ENCODE measurements around the gene ANXA1. TPM values are rescaled to one million over a fixed set of nuclear protein-coding genes. Genes with fewer than 3 reads are reported as not detected.
A peak's percentile ranks its signal among the peaks of the same experiment; 100 is the strongest.
"Not testable (repeated sequence)": the region's sequence is repeated elsewhere in the genome, so short reads cannot be mapped to it uniquely, and the experiment has no call there.

ANXA1 gene, protein sequence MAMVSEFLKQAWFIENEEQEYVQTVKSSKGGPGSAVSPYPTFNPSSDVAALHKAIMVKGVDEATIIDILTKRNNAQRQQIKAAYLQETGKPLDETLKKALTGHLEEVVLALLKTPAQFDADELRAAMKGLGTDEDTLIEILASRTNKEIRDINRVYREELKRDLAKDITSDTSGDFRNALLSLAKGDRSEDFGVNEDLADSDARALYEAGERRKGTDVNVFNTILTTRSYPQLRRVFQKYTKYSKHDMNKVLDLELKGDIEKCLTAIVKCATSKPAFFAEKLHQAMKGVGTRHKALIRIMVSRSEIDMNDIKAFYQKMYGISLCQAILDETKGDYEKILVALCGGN
- total RNA-seq = 28.6 and 32.2 TPM in 2 replicates

DNA sequence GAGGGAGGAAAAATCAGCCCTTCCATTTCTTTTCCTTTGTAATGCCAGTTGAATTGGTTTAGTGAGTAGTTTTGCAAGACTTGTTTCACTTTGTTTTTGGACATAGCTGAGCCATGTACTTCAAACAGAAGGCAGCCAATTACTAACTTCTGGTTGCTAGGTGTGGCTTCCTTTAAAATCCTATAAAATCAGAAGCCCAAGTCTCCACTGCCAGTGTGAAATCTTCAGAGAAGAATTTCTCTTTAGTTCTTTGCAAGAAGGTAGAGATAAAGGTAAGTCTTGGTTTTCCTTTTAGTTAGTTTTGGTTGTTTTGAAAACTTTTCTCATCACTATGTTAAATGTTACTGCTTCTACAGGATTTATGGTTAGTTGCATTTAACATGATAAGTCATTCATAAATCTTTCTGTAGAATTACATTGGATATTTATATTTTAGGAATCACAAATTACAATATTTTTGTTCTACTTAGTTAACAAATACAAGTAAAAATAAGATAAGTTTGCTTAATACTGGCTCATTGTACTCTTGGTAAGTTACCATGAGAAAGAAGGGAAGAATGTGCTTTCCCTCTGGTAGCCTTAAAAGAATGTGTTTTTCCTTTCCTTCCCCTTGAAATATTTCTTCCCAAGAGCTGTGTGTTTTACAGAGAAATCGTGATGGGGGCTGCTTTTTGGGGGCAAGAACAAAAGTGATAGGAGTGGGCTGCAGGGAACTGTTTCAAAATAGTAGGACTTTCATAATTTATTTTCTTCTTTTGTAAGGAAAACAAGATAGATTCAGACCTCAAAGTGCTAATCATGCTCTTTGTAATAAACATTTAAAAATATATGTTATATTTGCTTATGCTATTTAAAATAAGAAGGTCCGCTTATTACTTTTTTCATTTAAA is at the start of gene ANXA1:
TSS of gene ANXA1 (plus strand) at position 213 of the 890 bp plus-strand sequence. CDS start 6,671 bp downstream, outside the sequence.
- intact Hi-C loops (cut with micrococcal nuclease) = loop anchor here (10.0 kb wide), 3 partner anchors 627 to 1297 kb away; partner anchors contain the start of gene TMC1
- Mint-ChIP-seq H3K9me3 (no peaks in the 10 kb centered on the region), H3K4me1 (ENCODE audit: low read depth) (peaks cover 71% of the 10 kb centered on the region)

DNA sequence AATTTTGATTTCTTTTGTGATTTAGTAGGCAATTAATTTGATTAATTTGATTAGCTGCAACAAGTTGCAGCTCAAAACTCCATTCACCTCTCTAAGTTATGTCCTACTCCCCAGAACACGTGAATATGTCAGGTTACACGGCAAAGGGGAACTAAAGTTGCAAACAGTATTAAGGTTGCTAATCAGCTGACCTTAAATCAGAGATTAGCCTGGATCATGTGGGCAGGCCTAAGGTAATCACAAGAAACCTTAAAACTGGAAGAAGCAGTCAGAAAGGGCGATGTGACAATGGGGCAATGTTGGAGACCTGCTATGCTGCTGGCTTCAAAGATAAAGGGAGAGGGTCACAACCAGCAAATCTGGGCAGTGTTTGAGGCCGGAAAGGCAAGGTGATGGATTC is 47.3 kb upstream of the ANXA1 start:
- DNase-seq (ENCODE audit: low spot score) = no peak
- Mint-ChIP-seq H3K4me1 (ENCODE audit: low read depth) (peaks cover 2% of the 10 kb centered on the region), H3K36me3 (ENCODE audit: low read depth) (no peaks in the 10 kb centered on the region), H3K27me3 (ENCODE audit: low read depth) (peaks cover 25% of the 10 kb centered on the region), H3K9me3 (no peaks in the 10 kb centered on the region), H3K27ac (no peak overlapping the region), H3K4me3 (ENCODE audit: low read depth) (no peak overlapping the region)
- intact Hi-C loops (cut with micrococcal nuclease) = loop anchor here (10.0 kb wide), 1 partner anchor 310 kb away; no protein-coding TSS in a partner anchor

More for the DNA sequence above, at the start of gene ANXA1:
- Mint-ChIP-seq H3K4me3 (ENCODE audit: low read depth) (peak within 1 kb of the TSS; percentile 84), H3K27ac (peak within 1 kb of the TSS; percentile 87), H3K36me3 (ENCODE audit: low read depth) (peaks cover 14% of the 10 kb centered on the region), H3K27me3 (ENCODE audit: low read depth) (no peaks in the 10 kb centered on the region)
- DNase-seq (ENCODE audit: low spot score) = no peak

DNA sequence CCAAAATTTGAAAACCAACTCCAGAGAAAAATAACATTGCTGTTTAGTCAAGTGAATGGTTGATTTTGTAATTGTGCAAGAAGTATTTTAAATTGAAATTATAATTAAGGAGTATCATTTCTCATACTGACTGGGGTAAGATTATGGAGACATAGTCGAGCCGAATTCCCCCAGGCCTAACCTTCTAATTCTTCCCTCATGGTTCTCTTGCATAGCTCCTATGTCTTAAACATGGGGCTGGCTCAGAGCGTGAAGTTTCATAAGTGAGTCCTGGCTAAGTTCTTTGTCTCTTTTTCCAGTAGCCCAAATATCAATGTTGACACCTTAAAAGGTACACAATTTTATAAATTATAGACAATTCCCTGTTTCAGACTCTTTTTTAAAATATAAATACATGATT is 46.7 kb upstream of the ANXA1 start:
- intact Hi-C loops (cut with micrococcal nuclease) = loop anchor here (10.0 kb wide), 1 partner anchor 310 kb away; no protein-coding TSS in a partner anchor

DNA sequence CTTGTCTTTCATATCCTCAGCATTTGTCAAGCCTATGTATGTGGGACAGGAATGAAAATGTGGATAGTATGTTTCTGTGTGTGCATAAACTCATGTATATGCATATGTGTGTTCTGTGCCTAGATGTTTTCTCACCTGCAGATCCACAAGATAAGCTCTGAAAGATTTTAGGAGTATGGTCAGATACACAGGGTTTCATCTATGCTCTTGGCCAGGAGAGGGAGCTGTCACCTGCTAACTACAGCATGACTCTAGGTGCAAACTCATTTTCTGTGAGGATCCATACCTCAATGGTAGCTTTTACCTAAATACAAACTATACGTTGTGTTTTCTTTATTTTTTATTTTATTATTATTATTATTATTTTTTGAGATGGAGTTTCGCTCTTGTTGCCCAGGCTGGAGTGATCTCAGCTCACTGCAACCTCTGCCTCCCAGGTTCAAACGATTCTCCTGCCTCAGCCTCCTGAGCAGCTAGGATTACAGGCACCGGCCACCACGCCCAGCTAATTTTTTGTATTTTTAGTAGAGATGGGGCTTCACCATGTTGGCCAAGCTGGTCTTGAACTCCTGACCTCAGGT is 44.1 kb upstream of the ANXA1 start:
- H3K4me1 Mint-ChIP-seq (ENCODE audit: low read depth); H3K36me3 Mint-ChIP-seq (ENCODE audit: low read depth); H3K27ac Mint-ChIP-seq; H3K4me3 Mint-ChIP-seq (ENCODE audit: low read depth); H3K9me3 Mint-ChIP-seq: not testable (repeated sequence)
- peaks cover 16% of the 10 kb centered on the region for H3K27me3 Mint-ChIP-seq (ENCODE audit: low read depth)
- intact Hi-C loops (cut with micrococcal nuclease) = loop anchor here (1.0 to 10.0 kb wide), 2 partner anchors 77 to 307 kb away; no protein-coding TSS in a partner anchor
- peak; percentile 40 for DNase-seq (ENCODE audit: low spot score)

More for the DNA sequence above, 46.7 kb upstream of the ANXA1 start:
- H3K36me3 Mint-ChIP-seq (ENCODE audit: low read depth) = no peaks in the 10 kb centered on the region
- H3K4me1 Mint-ChIP-seq (ENCODE audit: low read depth) = peaks cover 2% of the 10 kb centered on the region
- peaks cover 25% of the 10 kb centered on the region for H3K27me3 Mint-ChIP-seq (ENCODE audit: low read depth)
- no peak overlapping the region for H3K27ac Mint-ChIP-seq
- DNase-seq (ENCODE audit: low spot score) = no peak
- no peak overlapping the region for H3K4me3 Mint-ChIP-seq (ENCODE audit: low read depth)
- no peaks in the 10 kb centered on the region for H3K9me3 Mint-ChIP-seq

- no peaks in the 10 kb centered on the region for H3K36me3 Mint-ChIP-seq (ENCODE audit: low read depth)
- H3K4me3 Mint-ChIP-seq (ENCODE audit: low read depth) = no peak overlapping the region
- H3K27ac Mint-ChIP-seq = no peak overlapping the region
- intact Hi-C loops (cut with micrococcal nuclease) = no loop called here
- no peak for DNase-seq (ENCODE audit: low spot score)
- H3K9me3 Mint-ChIP-seq = no peaks in the 10 kb centered on the region
- no peaks in the 10 kb centered on the region for H3K27me3 Mint-ChIP-seq (ENCODE audit: low read depth)
- H3K4me1 Mint-ChIP-seq (ENCODE audit: low read depth) = peaks cover 32% of the 10 kb centered on the region
These were observed 37.6 kb upstream of the ANXA1 start for GRCh38 chr9:73114058-73114457.

DNA sequence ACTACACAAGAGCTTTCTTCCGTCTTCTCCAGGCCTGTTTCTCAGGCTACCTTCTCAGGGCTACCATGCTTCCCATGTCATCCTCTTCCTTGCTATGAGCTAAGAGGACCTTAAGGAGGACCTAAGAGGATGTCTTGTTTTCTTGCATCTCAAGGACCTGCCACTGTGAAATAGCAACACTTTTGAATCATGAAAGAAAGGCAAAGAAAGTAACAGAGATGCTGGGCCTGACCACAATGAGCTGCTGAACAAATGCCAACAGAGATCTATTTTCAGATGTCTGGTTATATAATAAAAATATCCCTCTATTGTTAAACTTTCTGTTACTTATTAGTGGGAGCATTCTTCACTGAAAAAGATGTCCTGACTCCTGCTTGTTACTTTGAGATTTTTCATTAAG is 36.7 kb upstream of the ANXA1 start:
- no peaks in the 10 kb centered on the region for H3K9me3 Mint-ChIP-seq
- H3K4me1 Mint-ChIP-seq (ENCODE audit: low read depth) = peaks cover 32% of the 10 kb centered on the region
- no peak overlapping the region for H3K4me3 Mint-ChIP-seq (ENCODE audit: low read depth)
- H3K27ac Mint-ChIP-seq = no peak overlapping the region
- no peak for DNase-seq (ENCODE audit: low spot score)
- H3K27me3 Mint-ChIP-seq (ENCODE audit: low read depth) = no peaks in the 10 kb centered on the region
- intact Hi-C loops (cut with micrococcal nuclease) = no loop called here
- H3K36me3 Mint-ChIP-seq (ENCODE audit: low read depth) = no peaks in the 10 kb centered on the region

DNA sequence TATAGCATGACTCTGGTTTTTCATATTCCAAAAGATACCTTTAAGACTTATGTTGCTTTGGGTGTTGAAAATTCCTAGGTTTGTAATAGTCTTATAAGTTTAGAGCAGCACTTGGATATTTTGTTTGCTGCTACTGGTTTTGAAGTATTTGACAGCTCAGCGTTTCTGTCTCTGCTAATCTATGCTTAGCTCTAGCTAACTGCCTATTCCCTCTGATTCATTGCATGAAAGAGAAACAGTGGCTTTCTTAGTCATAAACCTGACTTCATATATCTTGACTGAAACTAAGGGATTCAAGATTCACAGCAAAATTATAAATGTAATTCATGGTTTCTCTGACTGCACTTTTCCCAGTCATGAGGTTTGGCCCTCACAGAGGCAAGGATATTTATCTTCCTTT is 35.6 kb upstream of the ANXA1 start:
- Mint-ChIP-seq H3K36me3 (ENCODE audit: low read depth) (no peaks in the 10 kb centered on the region), H3K9me3 (no peaks in the 10 kb centered on the region), H3K27me3 (ENCODE audit: low read depth) (no peaks in the 10 kb centered on the region), H3K4me3 (ENCODE audit: low read depth) (no peak overlapping the region), H3K4me1 (ENCODE audit: low read depth) (peaks cover 32% of the 10 kb centered on the region), H3K27ac (no peak overlapping the region)
- intact Hi-C loops (cut with micrococcal nuclease) = loop anchor here (1.0 kb wide), 4 partner anchors 16 to 104 kb away; no protein-coding TSS in a partner anchor
- DNase-seq (ENCODE audit: low spot score) = no peak

GRCh38 chr9:73116880-73117279 is 34.8 kb upstream of the ANXA1 start:
- H3K9me3 Mint-ChIP-seq = no peaks in the 10 kb centered on the region
- H3K36me3 Mint-ChIP-seq (ENCODE audit: low read depth) = no peaks in the 10 kb centered on the region
- H3K27ac Mint-ChIP-seq = peak overlapping the region; percentile 39
- no peak overlapping the region for H3K4me3 Mint-ChIP-seq (ENCODE audit: low read depth)
- H3K4me1 Mint-ChIP-seq (ENCODE audit: low read depth) = peaks cover 36% of the 10 kb centered on the region
- intact Hi-C loops (cut with micrococcal nuclease) = loop anchor here (1.0 kb wide), 4 partner anchors 15 to 103 kb away; no protein-coding TSS in a partner anchor
- DNase-seq (ENCODE audit: low spot score) = no peak
- no peaks in the 10 kb centered on the region for H3K27me3 Mint-ChIP-seq (ENCODE audit: low read depth)

- intact Hi-C loops (cut with micrococcal nuclease) = no loop called here
- Mint-ChIP-seq H3K4me3 (ENCODE audit: low read depth) (no peak overlapping the region), H3K36me3 (ENCODE audit: low read depth) (no peaks in the 10 kb centered on the region), H3K27me3 (ENCODE audit: low read depth) (no peaks in the 10 kb centered on the region), H3K4me1 (ENCODE audit: low read depth) (peaks cover 36% of the 10 kb centered on the region), H3K27ac (no peak overlapping the region), H3K9me3 (no peaks in the 10 kb centered on the region)
- DNase-seq (ENCODE audit: low spot score) = no peak
These were observed 33.4 kb upstream of the ANXA1 start for GRCh38 chr9:73118286-73118685.

DNA sequence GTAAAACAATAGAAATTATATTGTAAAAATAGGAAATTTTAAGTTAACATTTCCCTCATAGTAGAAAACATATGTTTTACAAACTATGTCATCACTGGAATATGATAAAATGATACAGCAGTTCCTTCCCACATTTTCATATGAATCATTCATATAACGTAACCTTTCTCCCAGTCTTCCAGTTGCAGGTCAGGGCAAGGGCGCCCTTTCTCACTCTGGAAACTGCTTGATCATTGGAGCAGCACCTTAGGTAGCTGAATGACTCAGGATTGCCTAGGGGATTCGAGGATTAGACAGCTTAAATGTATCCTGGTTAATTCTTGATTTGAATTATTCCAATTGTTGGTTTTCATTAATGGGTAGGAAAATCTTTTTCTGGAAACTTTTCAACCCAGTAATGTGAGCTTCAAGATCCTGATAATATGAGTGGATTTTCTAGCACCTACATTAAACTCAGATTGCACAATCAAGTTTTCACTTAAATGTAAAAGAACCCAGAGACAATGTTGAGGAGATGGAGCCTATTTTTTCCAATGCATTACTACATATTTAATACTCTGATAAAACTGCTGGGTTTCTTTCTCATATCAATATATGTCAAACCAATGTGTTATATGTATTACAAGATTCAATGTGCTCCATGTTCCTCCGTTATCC is 32.6 kb upstream of the ANXA1 start:
- no peaks in the 10 kb centered on the region for H3K36me3 Mint-ChIP-seq (ENCODE audit: low read depth)
- intact Hi-C loops (cut with micrococcal nuclease) = no loop called here
- H3K4me3 Mint-ChIP-seq (ENCODE audit: low read depth) = no peak overlapping the region

GRCh38 chr9:73121375-73121935 is 30.2 kb upstream of the ANXA1 start:
- no peak for DNase-seq (ENCODE audit: low spot score)
- Mint-ChIP-seq H3K27ac (no peak overlapping the region), H3K9me3 (no peaks in the 10 kb centered on the region), H3K4me3 (ENCODE audit: low read depth) (no peak overlapping the region), H3K36me3 (ENCODE audit: low read depth) (no peaks in the 10 kb centered on the region), H3K27me3 (ENCODE audit: low read depth) (no peaks in the 10 kb centered on the region), H3K4me1 (ENCODE audit: low read depth) (peaks cover 16% of the 10 kb centered on the region)
- intact Hi-C loops (cut with micrococcal nuclease) = no loop called here

More for the DNA sequence above, 32.6 kb upstream of the ANXA1 start:
- H3K27me3 Mint-ChIP-seq (ENCODE audit: low read depth) = no peaks in the 10 kb centered on the region
- no peak overlapping the region for H3K27ac Mint-ChIP-seq
- peaks cover 34% of the 10 kb centered on the region for H3K4me1 Mint-ChIP-seq (ENCODE audit: low read depth)
- no peak for DNase-seq (ENCODE audit: low spot score)
- no peaks in the 10 kb centered on the region for H3K9me3 Mint-ChIP-seq

GRCh38 chr9:73125651-73126050 is 26.0 kb upstream of the ANXA1 start:
- no peak overlapping the region for H3K4me3 Mint-ChIP-seq (ENCODE audit: low read depth)
- intact Hi-C loops (cut with micrococcal nuclease) = no loop called here
- DNase-seq (ENCODE audit: low spot score) = no peak
- no peaks in the 10 kb centered on the region for H3K9me3 Mint-ChIP-seq
- no peak overlapping the region for H3K27ac Mint-ChIP-seq
- H3K4me1 Mint-ChIP-seq (ENCODE audit: low read depth) = peaks cover 20% of the 10 kb centered on the region
- H3K36me3 Mint-ChIP-seq (ENCODE audit: low read depth) = no peaks in the 10 kb centered on the region
- H3K27me3 Mint-ChIP-seq (ENCODE audit: low read depth) = no peaks in the 10 kb centered on the region
